Naive thymus-derived CD4-positive, alpha-beta T cell (primary cell): ENCODE results near the gene HDAC2. TPM values are rescaled to one million over a fixed set of nuclear protein-coding genes. Genes with fewer than 3 reads are reported as not detected.
A peak's percentile ranks its signal among the peaks of the same experiment; 100 is the strongest.
"Not testable (repeated sequence)": the region's sequence is repeated elsewhere in the genome, so short reads cannot be mapped to it uniquely, and the experiment has no call there.

Experiments
- ATAC-seq: fragments of 150-1000 bp; cut with Tn5 transposase; 2 replicates; pipeline ENCODE4 v1.10.0; 2021; ENCODE audit warnings: mild to moderate bottlenecking, moderate library complexity
- CTCF ChIA-PET: fragments of 350-600 bp; sonication (Branson Sonifier 250); formaldehyde crosslinking; loops from one replicate; lab custom pipeline; 2021; ENCODE audit warnings: antibody characterized with exemption; lab: Charles Lee
- POLR2A ChIA-PET: fragments of 350-600 bp; sonication (Branson Sonifier 250); formaldehyde crosslinking; loops from one replicate; lab custom pipeline; 2021; ENCODE audit warnings: antibody characterized with exemption, inconsistent platforms; lab: Charles Lee
- DNase-seq, 9 donors: peaks; one replicate each; pipeline versions ENCODE4 v3.0.0 to v3.0.0-alpha.2; 2020 to 2022; ENCODE audit warnings: mixed read lengths in 1 of 9
- H3K27ac ChIP-seq: one replicate; pipeline ENCODE4 v1.7.0; 2013; ENCODE audit warnings: mild to moderate bottlenecking, low read depth, low read length, moderate library complexity
- H3K27me3 ChIP-seq, 2 donors: one replicate each; pipeline ENCODE4 v1.7.0; 2013; ENCODE audit warnings: low read length in 2 of 2, mild to moderate bottlenecking in 2 of 2, moderate library complexity in 2 of 2; ENCODE audit not compliant: control insufficient read depth in 2 of 2, insufficient read depth in 2 of 2
- H3K36me3 ChIP-seq, 3 experiments: 1 replicate in 2 of 3; 2 replicates in 1 of 3; pipeline ENCODE4 v1.7.0; 2013; ENCODE audit warnings: low read length in 3 of 3, mild to moderate bottlenecking in 3 of 3, moderate library complexity in 1 of 3; ENCODE audit not compliant: insufficient read depth in 3 of 3, control insufficient read depth in 2 of 3
- H3K4me1 ChIP-seq, 2 donors: one replicate each; pipeline ENCODE4 v1.7.0; 2013; ENCODE audit warnings: low read length in 2 of 2, mild to moderate bottlenecking in 2 of 2, moderate library complexity in 1 of 2; ENCODE audit not compliant: control insufficient read depth in 2 of 2, insufficient read depth in 2 of 2
- H3K4me3 ChIP-seq: 2 replicates; pipeline ENCODE4 v1.7.0; 2013; ENCODE audit warnings: mild to moderate bottlenecking, low read length
- H3K9me3 ChIP-seq, 3 experiments: 1 replicate in 2 of 3; 2 replicates in 1 of 3; pipeline ENCODE4 v1.7.0; 2013; ENCODE audit warnings: low read length in 3 of 3; ENCODE audit not compliant: control insufficient read depth in 2 of 3
- H3K27ac Mint-ChIP-seq, 9 donors: one replicate each; pipeline ENCODE4 v1.8.0; 2020 to 2022; ENCODE audit warnings: mixed read lengths in 9 of 9, mild to moderate bottlenecking in 8 of 9, moderate library complexity in 5 of 9, inconsistent platforms in 2 of 9
- H3K27me3 Mint-ChIP-seq, 5 donors: one replicate each; pipeline ENCODE4 v1.8.0; 2021 to 2022; ENCODE audit warnings: mixed read lengths in 5 of 5, mild to moderate bottlenecking in 1 of 5
- H3K36me3 Mint-ChIP-seq, 5 donors: one replicate each; pipeline ENCODE4 v1.8.0; 2020 to 2022; ENCODE audit warnings: mixed read lengths in 5 of 5, mild to moderate bottlenecking in 3 of 5, inconsistent platforms in 1 of 5
- H3K4me1 Mint-ChIP-seq, 7 donors: one replicate each; pipeline ENCODE4 v1.8.0; 2020 to 2022; ENCODE audit warnings: mixed read lengths in 7 of 7, mild to moderate bottlenecking in 3 of 7, inconsistent platforms in 1 of 7
- H3K4me3 Mint-ChIP-seq, 10 donors: one replicate each; pipeline ENCODE4 v1.8.0; 2020 to 2022; ENCODE audit warnings: mild to moderate bottlenecking in 10 of 10, mixed read lengths in 10 of 10, moderate library complexity in 6 of 10, inconsistent platforms in 2 of 10
- H3K9me3 Mint-ChIP-seq, 11 donors: one replicate each; pipeline ENCODE4 v1.8.0; 2020 to 2022; ENCODE audit warnings: mixed read lengths in 11 of 11, mild to moderate bottlenecking in 4 of 11, inconsistent platforms in 1 of 11, moderate library complexity in 1 of 11
- intact Hi-C, 2 donors: fragments of 100-400 bp; cut with micrococcal nuclease; formaldehyde crosslinking; loops; one replicate each; pipeline ENCODE4 v1.15.1; 2023
- polyA plus RNA-seq, 2 donors: library from polyadenylated mRNA; unstranded; fragments of 300-500 nt; fragmentation: Illumina TruSeq; gene quantifications; one replicate each; pipeline ENCODE4 v1.2.3, GENCODE V29; 2021
- total RNA-seq, 6 experiments: library from RNA in 5 of 6; stranded (reverse) in 5 of 6; gene quantifications; 1 replicate in 5 of 6; 2 replicates in 1 of 6; pipeline ENCODE4 v1.2.3 and lab custom pipeline; 2021 to 2026

Gene HDAC2
- 10 to 100 TPM; 46.6 to 72.0 (median 54.7) TPM for total RNA-seq
- polyA plus RNA-seq: 10 to 100 TPM; 81.7 to 87.8 TPM
- total RNA-seq (lab: John Stamatoyannopoulos, UW): 38.9 reads per million, percentile 66 among the genes with 10 or more reads in this experiment

DNA sequence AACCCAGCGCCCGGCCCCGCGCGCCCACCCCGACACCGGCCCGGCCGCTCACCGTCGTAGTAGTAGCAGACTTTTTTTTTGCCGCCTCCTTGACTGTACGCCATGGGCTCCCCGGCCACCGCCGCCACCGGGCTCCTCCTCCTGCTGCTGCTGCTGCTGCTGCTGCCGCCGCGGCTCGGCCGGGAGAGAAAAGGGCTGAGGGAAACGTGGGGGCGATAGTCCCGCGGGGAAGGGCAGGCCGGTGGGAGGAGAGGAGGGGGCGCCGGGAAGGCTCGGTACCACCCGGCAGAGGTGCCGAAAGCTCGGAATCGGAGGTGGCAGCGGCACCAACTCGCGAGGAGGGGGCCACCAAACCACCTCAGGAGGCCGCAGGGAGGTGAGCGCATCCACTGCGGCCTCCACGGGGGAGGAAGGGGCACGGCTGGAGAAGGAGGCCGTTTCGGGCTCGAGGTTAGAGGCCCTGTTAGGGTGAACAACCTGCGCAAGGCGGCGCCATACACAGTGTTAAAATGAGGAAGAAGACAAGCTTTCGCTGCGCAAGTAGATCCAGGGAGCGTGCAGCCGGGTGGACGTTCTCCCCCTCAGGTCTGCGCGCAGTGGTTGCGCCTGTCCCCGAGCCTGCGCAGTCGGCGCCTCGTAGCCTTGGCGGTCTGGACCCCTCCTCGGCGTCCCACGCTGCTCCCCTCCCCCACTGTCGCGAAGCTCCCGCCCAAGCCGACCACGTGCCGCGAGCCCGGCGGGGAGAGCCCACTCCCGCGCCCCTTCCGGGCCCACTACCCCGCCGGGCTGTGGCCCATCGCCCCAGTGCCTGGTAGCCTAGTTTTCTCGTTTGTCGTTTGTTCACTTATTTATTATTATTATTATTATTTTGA, at the start of gene HDAC2:
Gene HDAC2 (minus strand): TSS at position 344 of the 872 bp plus-strand sequence. CDS start 240 bp downstream, at position 104.
- Histone ChIP-seq H3K4me3 (peak within 1 kb of the TSS; percentile 96), H3K36me3 (peaks cover 0 to 12% (median 0%) of the 10 kb centered on the region in 3 experiments), H3K27ac (peak within 1 kb of the TSS; percentile 92), H3K4me1 (peaks cover 15 to 18% of the 10 kb centered on the region in 2 donors), H3K27me3 (no peaks in the 10 kb centered on the region), H3K9me3 (no peaks in the 10 kb centered on the region)
- ATAC-seq (peak; percentile 90), DNase-seq (peak; percentile 77 to 91 (median 85))
- Mint-ChIP-seq H3K4me1 (peaks cover 24 to 46% (median 39%) of the 10 kb centered on the region in 7 donors), H3K9me3 (peaks cover 0 to 4% (median 0%) of the 10 kb centered on the region in 11 donors), H3K36me3 (peaks cover 0 to 3% (median 0%) of the 10 kb centered on the region in 5 donors), H3K27me3 (peaks cover 0 to 6% (median 0%) of the 10 kb centered on the region in 5 donors), H3K27ac (peak within 1 kb of the TSS; percentile 86 to 99 (median 97)), H3K4me3 (peak within 1 kb of the TSS; percentile 91 to 99 (median 97))
- ChIA-PET POLR2A (interaction anchor here (1.0 to 1.4 kb wide), 4 partner anchors 9 to 29 kb away, joined by 3 to 7 read pairs (median 4); no protein-coding TSS in a partner anchor), CTCF (interaction anchor here (1.2 kb wide), 1 partner anchor 9 kb away, joined by 6 read pairs; no protein-coding TSS in a partner anchor)
- intact Hi-C loops: loop anchor here (1.0 to 5.0 kb wide), 6 partner anchors 9 to 1884 kb away; partner anchors contain the start of genes FAM229B (in 1 of the 2), MARCKS (in 1 of the 2) and TUBE1 (in 1 of the 2)

GRCh38 chr6:114020196-114020595, 49.2 kb upstream of the HDAC2 start:
- DNase-seq (no peak), ATAC-seq (no peak)
- H3K4me3 Mint-ChIP-seq: no peak overlapping the region
- no peak overlapping the region for H3K27ac Mint-ChIP-seq
- Histone ChIP-seq H3K9me3 (no peaks in the 10 kb centered on the region), H3K4me3 (no peak overlapping the region), H3K4me1 (no peaks in the 10 kb centered on the region), H3K27me3 (no peaks in the 10 kb centered on the region), H3K27ac (no peak overlapping the region), H3K36me3 (no peaks in the 10 kb centered on the region)
- ChIA-PET CTCF (no interaction called here), POLR2A (no interaction called here)
- H3K4me1 Mint-ChIP-seq: peaks cover 0 to 2% (median 0%) of the 10 kb centered on the region in 7 donors
- H3K36me3 Mint-ChIP-seq: no peaks in the 10 kb centered on the region
- no peaks in the 10 kb centered on the region for H3K9me3 Mint-ChIP-seq
- H3K27me3 Mint-ChIP-seq: peaks cover 0 to 14% (median 8%) of the 10 kb centered on the region in 5 donors
- intact Hi-C loops: no loop called here

- CTCF ChIA-PET: not testable (repeated sequence)
Measured at GRCh38 chr6:114017146-114017545, 46.2 kb upstream of the HDAC2 start.

DNA sequence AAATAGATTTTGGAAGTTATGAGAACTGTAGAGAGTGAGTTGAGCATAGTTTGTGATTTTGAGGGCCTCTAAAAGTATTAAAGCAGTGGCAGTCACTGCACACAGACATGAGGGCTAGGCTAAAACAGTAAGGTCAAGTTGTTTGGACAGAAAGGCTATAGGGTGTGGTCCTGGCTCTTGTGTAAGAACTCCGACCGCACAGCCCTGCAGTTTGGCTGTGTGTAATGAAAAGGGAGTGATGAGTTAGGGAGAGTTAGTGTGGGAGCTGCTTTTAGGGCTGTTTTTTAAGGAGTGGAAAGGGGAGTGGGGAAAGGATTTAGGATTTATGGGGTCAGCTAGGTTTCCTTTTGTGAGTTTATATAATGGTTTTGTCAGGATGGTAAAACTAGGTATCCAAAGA, 43.2 kb upstream of the HDAC2 start:
- H3K27me3 ChIP-seq, H3K36me3 Mint-ChIP-seq, CTCF ChIA-PET, DNase-seq, H3K27ac Mint-ChIP-seq, ATAC-seq, H3K9me3 ChIP-seq, H3K27ac ChIP-seq, H3K4me1 ChIP-seq, POLR2A ChIA-PET, H3K36me3 ChIP-seq, H3K4me3 ChIP-seq, intact Hi-C loops, H3K4me3 Mint-ChIP-seq, H3K9me3 Mint-ChIP-seq: not testable (repeated sequence)
- peaks cover 0 to 11% (median 4%) of the 10 kb centered on the region in 5 donors for H3K27me3 Mint-ChIP-seq
- peaks cover 3 to 12% (median 6%) of the 10 kb centered on the region in 7 donors for H3K4me1 Mint-ChIP-seq

More at GRCh38 chr6:114017146-114017545, 46.2 kb upstream of the HDAC2 start:
- POLR2A ChIA-PET, intact Hi-C loops, H3K27ac Mint-ChIP-seq, H3K27me3 ChIP-seq, H3K36me3 Mint-ChIP-seq, H3K4me1 ChIP-seq, H3K4me1 Mint-ChIP-seq, H3K27ac ChIP-seq, H3K36me3 ChIP-seq, H3K9me3 Mint-ChIP-seq, ATAC-seq, H3K4me3 ChIP-seq, H3K4me3 Mint-ChIP-seq, H3K9me3 ChIP-seq, DNase-seq: not testable (repeated sequence)
- H3K27me3 Mint-ChIP-seq: peaks cover 0 to 14% (median 8%) of the 10 kb centered on the region in 5 donors

GRCh38 chr6:114011486-114011885, 40.5 kb upstream of the HDAC2 start:
- H3K4me3 ChIP-seq, CTCF ChIA-PET, H3K27me3 ChIP-seq, H3K36me3 Mint-ChIP-seq, intact Hi-C loops, H3K27ac ChIP-seq, H3K9me3 Mint-ChIP-seq, H3K36me3 ChIP-seq, H3K9me3 ChIP-seq, POLR2A ChIA-PET, H3K4me1 ChIP-seq: not testable (repeated sequence)
- H3K27me3 Mint-ChIP-seq: peaks cover 0 to 18% (median 8%) of the 10 kb centered on the region in 5 donors
- H3K27ac Mint-ChIP-seq: peak overlapping the region in 4 of 9 donors; percentile 26 to 80 (median 56)
- peak overlapping the region in 5 of 10 donors; percentile 7 to 67 (median 33) for H3K4me3 Mint-ChIP-seq
- ATAC-seq: peak; percentile 38
- peak in 4 of 9 donors; percentile 22 to 29 (median 26) for DNase-seq
- peaks cover 7 to 26% (median 20%) of the 10 kb centered on the region in 7 donors for H3K4me1 Mint-ChIP-seq

DNA sequence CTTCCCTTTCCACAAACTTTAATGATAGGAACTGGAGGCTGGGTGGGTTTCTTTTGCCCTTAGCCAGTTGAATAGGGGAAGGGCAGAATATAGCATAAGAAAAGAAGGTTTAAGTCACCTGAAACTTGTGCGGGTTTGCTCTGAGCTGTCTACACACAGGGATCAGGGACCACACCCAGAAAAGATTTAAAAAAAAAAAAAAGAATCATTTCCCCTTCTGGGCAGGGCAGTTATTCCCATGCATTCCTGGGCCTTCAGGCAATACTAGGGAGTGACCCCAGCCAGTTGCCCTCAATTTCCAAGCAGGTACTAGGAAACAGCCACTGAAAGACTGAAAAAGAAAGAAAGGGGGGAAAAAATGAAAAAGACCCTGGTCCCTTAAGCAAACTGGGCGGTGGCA, 39.6 kb upstream of the HDAC2 start:
- no peak overlapping the region for H3K4me3 ChIP-seq
- CTCF ChIA-PET: no interaction called here
- ATAC-seq (no peak), DNase-seq (no peak)
- intact Hi-C loops: no loop called here
- Mint-ChIP-seq H3K9me3 (peaks cover 0 to 2% (median 0%) of the 10 kb centered on the region in 11 donors), H3K27me3 (peaks cover 0 to 19% (median 4%) of the 10 kb centered on the region in 5 donors), H3K36me3 (peaks cover 0 to 4% (median 0%) of the 10 kb centered on the region in 5 donors), H3K27ac (no peak overlapping the region), H3K4me3 (no peak overlapping the region), H3K4me1 (peaks cover 7 to 26% (median 20%) of the 10 kb centered on the region in 7 donors)
- no peak overlapping the region for H3K27ac ChIP-seq
- POLR2A ChIA-PET: no interaction called here
- no peaks in the 10 kb centered on the region for H3K9me3 ChIP-seq
- H3K27me3 ChIP-seq: no peaks in the 10 kb centered on the region
- H3K36me3 ChIP-seq: no peaks in the 10 kb centered on the region
- peaks cover 3 to 5% of the 10 kb centered on the region in 2 donors for H3K4me1 ChIP-seq
